GM18858 (cell line): Measurements from ENCODE around the gene ADAMTSL2.

ENCODE experiments used
- ATAC-seq: cut with Tn5 transposase; IDR thresholded peaks from one replicate; pipeline ENCODE4 v1.9.1; 2021; ENCODE audit not compliant: unreplicated experiment

Gene ADAMTSL2

DNA sequence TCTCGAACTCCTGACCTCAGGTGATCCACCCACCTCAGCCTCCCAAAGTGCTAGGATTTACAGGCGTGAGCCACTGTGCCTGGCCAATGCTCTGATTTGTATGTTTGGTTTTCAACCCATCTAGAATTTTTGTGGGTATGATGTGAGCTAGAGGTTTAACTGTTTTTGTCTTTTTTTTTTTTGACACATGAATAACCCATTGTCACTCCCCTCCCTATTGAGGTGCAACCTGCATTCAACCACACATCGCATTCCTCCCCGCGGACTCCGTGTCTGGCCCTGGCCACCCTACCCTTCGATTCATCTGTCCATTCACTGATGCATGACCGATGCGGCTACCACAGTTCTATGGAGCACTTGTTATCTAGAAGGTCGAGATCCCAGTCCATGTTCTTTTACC, 84.2 kb downstream of the ADAMTSL2 start:
- no peak for ATAC-seq

DNA sequence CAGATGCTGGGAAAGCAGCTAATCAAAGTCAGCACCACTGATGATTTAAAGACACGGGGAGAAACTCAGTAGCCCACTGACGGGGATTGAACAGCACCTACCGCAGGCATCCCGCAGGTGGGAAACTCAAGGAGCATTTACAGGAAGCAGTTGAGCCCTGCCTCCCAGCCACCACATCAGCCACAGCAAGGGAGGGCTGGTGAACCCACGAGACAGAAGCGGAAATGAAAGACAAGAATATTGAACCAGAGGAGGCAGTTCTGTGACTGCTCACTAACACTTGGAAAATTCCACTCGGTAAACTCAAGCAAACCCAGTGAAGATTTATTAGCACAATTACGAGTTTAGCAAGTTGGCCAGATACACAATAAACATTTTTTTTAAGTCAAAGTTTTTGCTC, 85.3 kb downstream of the ADAMTSL2 start:
- no peak for ATAC-seq

DNA sequence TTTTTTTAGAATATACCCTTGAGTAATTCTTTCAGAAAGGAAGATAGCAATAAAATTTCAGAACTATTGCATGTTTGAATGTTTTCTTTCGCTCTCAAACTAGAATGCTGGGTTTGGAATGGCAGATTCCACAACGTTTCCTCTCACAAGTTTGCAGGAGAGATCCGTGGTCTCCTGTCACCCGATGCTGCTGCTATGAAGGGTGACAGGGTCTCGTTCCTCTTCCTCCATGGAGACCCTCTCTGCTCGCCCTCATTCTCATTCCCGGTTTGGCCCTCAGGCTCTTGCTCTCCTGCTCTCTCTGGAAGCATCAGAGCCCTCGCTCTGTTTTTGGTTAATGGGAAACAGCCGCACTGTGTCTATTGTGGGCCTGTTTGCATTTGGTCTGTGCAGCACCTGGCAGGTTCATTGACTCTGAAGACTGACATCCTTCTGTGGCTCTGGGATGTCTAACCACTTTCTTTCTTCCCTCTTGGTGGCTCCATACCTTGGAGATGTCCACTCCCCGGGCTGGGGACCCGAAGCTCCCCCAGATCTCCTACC, 87.3 kb downstream of the ADAMTSL2 start:
- ATAC-seq, result no peak

DNA sequence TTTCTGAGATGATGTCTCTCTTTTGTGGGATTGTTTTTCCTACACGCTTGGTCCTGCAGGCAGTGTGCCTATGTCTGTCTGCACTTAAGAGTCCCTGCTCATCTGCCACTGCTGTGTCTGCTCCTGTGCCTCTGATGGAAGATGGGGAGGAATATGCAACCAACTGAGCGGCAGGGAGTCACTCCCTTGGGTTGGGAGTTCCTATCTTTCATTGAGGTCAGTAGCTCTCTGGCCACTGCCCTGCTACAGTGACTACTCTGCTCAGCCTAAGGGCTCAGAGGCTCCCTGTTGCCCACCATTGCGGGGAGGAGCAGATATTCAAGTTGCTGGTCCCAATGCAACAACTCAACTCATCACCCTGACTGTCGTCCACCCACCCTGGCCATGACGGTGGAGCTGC, 88.1 kb downstream of the ADAMTSL2 start:
- ATAC-seq, result no peak
